Body of pancreas (tissue), 4 donors: ENCODE results near the gene TMEM8B.

Experiments
- POLR2A ChIP-seq, 3 donors: fragments of 450-650 bp; IDR thresholded peaks; one replicate each; pipeline ENCODE4 v1.6.1; 2016; ENCODE audit warnings: antibody characterized with exemption in 3 of 3, mild to moderate bottlenecking in 2 of 3
- TF ChIP-seq, protein P1 (sequence below), 7 experiments: fragments of 450-650 bp in 4 of 7; fragments of 200-600 bp in 3 of 7; sonication (generic) in 3 of 7; IDR thresholded peaks; one replicate each; pipeline ENCODE4 v1.5.1; 2016 to 2019; ENCODE audit warnings: antibody characterized with exemption in 7 of 7

DNA sequence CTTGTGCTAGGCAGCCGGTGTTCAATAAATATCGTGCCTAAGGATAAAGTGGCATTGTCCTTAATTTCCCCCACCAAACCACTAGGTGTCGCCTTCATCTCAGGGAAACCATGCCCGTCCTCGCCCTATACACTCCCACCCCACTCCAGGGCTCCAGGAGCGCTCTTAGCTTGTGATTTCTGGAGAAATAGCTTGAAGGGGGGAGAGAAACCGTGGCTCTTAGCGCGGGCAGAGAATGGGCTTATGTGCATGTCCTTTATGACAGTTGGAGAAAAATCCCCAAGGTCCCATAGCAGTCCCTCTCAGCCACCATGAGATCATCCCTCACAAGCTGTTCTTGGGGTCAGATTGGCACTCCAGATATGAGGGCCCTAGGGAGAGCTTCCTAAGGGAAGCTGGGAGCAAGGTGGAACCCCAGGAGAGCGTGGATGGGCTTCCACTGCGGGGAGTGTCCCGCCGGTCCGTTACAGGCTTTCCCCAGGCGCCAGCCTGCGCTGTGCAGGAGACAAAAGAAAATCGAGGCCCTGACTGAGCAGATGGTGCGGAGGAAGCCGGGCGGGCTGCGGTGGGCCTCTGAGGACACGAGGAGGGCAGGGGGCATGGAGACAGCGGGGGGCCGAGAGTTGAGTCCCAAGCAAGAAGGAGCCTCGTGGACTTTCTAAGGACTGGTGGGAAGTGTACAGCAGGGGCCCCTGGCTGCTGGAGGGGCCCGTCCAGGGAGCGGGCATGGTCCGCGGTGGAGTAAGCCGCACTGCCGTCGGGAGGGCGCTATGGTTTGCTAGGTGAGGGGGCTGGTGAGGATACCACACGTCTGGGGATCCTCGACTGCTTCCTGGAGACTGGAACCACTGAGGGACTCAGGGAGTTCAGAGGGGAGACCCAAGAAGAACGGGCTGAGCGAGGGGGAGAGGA lies 38.4 kb upstream of the TMEM8B start:
- TF ChIP-seq, protein P1, sequence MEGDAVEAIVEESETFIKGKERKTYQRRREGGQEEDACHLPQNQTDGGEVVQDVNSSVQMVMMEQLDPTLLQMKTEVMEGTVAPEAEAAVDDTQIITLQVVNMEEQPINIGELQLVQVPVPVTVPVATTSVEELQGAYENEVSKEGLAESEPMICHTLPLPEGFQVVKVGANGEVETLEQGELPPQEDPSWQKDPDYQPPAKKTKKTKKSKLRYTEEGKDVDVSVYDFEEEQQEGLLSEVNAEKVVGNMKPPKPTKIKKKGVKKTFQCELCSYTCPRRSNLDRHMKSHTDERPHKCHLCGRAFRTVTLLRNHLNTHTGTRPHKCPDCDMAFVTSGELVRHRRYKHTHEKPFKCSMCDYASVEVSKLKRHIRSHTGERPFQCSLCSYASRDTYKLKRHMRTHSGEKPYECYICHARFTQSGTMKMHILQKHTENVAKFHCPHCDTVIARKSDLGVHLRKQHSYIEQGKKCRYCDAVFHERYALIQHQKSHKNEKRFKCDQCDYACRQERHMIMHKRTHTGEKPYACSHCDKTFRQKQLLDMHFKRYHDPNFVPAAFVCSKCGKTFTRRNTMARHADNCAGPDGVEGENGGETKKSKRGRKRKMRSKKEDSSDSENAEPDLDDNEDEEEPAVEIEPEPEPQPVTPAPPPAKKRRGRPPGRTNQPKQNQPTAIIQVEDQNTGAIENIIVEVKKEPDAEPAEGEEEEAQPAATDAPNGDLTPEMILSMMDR (IDR thresholded peaks at IDR 0.05), result peak; percentile 70 to 96 (median 86)
- TF ChIP-seq POLR2A (IDR thresholded peaks at IDR 0.05), result no peak
